Activated CD4-positive, alpha-beta T cell treated with anti-CD3 and anti-CD28 coated beads, Interleukin-2, amount 50 U/mL, for 48 hours (primary cell): ENCODE measurements around the gene COL4A1.
"Not testable (repeated sequence)": the region's sequence is repeated elsewhere in the genome, so short reads cannot be mapped to it uniquely, and the experiment has no call there.

Experiments
- DNase-seq, 2 experiments: peaks; one replicate each; pipeline ENCODE4 v3.0.0-alpha.2; 2020

The COL4A1 gene

GRCh38 chr13:110322126-110322827 lies 15.3 kb upstream of the COL4A1 start:
- DNase-seq = no peak

GRCh38 chr13:110321573-110321972 lies 14.6 kb upstream of the COL4A1 start:
- not testable (repeated sequence) for DNase-seq

GRCh38 chr13:110320645-110321044 lies 13.7 kb upstream of the COL4A1 start:
- DNase-seq = no peak

- DNase-seq = peak in 1 of 2 experiments; percentile 31
These were observed 13.0 kb upstream of the COL4A1 start for GRCh38 chr13:110319774-110320509.

- DNase-seq = no peak
These were observed 12.4 kb upstream of the COL4A1 start for GRCh38 chr13:110319397-110319773.

- no peak for DNase-seq
These were observed 12.0 kb upstream of the COL4A1 start for GRCh38 chr13:110318920-110319319.

GRCh38 chr13:110317496-110318195 lies 10.7 kb upstream of the COL4A1 start:
- DNase-seq = no peak

GRCh38 chr13:110317093-110317492 lies 10.1 kb upstream of the COL4A1 start:
- DNase-seq = no peak

- DNase-seq = no peak
These were observed 9.2 kb upstream of the COL4A1 start for GRCh38 chr13:110316196-110316595.

GRCh38 chr13:110314516-110315245 lies 7.7 kb upstream of the COL4A1 start:
- DNase-seq = no peak

GRCh38 chr13:110313733-110314132 lies 6.8 kb upstream of the COL4A1 start:
- DNase-seq = not testable (repeated sequence)

GRCh38 chr13:110313261-110313660 lies 6.3 kb upstream of the COL4A1 start:
- DNase-seq = not testable (repeated sequence)

GRCh38 chr13:110312339-110313031 lies 5.5 kb upstream of the COL4A1 start:
- no peak for DNase-seq

- DNase-seq = no peak
These were observed 4.7 kb upstream of the COL4A1 start for GRCh38 chr13:110311443-110312338.

- DNase-seq = no peak
These were observed 3.8 kb upstream of the COL4A1 start for GRCh38 chr13:110310541-110311442.

- no peak for DNase-seq
These were observed 2.9 kb upstream of the COL4A1 start for GRCh38 chr13:110309661-110310524.

GRCh38 chr13:110308656-110309359 lies 1.9 kb upstream of the COL4A1 start:
- DNase-seq = no peak
